HepG2 (cell line): ENCODE results near the gene POLR2H. TPM values are rescaled to one million over a fixed set of nuclear protein-coding genes. Genes with fewer than 3 reads are reported as not detected.
A peak's percentile ranks its signal among the peaks of the same experiment; 100 is the strongest.

ENCODE experiments used
- BCL6 ChIP-seq: IDR thresholded peaks from 2 replicates; pipeline ENCODE4 v1.6.1; 2016; ENCODE audit warnings: missing genetic modification reagents, missing compliant biosample characterization
- CREB1 ChIP-seq, 2 experiments: fragments of 450-650 bp in 1 of 2; IDR thresholded peaks; 2 replicates each; pipeline ENCODE4 v1.6.1; 2016 to 2017; ENCODE audit warnings: control low read depth in 1 of 2, mild to moderate bottlenecking in 1 of 2, missing compliant biosample characterization in 1 of 2, missing genetic modification characterization in 1 of 2
- CSRNP1 ChIP-seq: sonication (generic); formaldehyde crosslinking; IDR thresholded peaks from 2 replicates; pipeline ENCODE4 v1.8.1; 2023; ENCODE audit warnings: mild to moderate bottlenecking, missing genetic modification reagents
- EEA1 ChIP-seq: sonication (generic); formaldehyde crosslinking; IDR thresholded peaks from 2 replicates; pipeline ENCODE4 v1.5.1; 2020; ENCODE audit warnings: mild to moderate bottlenecking, missing genetic modification reagents, borderline replicate concordance
- HOXA7 ChIP-seq: sonication (generic); formaldehyde crosslinking; IDR thresholded peaks from 2 replicates; pipeline ENCODE4 v1.8.1; 2022; ENCODE audit warnings: mild to moderate bottlenecking, missing genetic modification reagents, moderate library complexity
- MEIS2 ChIP-seq: sonication (generic); formaldehyde crosslinking; IDR thresholded peaks from 2 replicates; pipeline ENCODE4 v1.9.0; 2021; ENCODE audit warnings: mild to moderate bottlenecking, missing genetic modification reagents
- MIER3 ChIP-seq: IDR thresholded peaks from 2 replicates; pipeline ENCODE4 v1.6.1; 2016; ENCODE audit warnings: missing compliant biosample characterization, borderline replicate concordance
- MLLT10 ChIP-seq: sonication (generic); formaldehyde crosslinking; IDR thresholded peaks from 2 replicates; pipeline ENCODE4 v1.4.0; 2020; ENCODE audit warnings: missing genetic modification reagents
- MYPOP ChIP-seq: sonication (generic); formaldehyde crosslinking; IDR thresholded peaks from 2 replicates; pipeline ENCODE4 v1.8.1; 2023; ENCODE audit warnings: mild to moderate bottlenecking, moderate library complexity, missing genetic modification reagents
- NCOA2 ChIP-seq: sonication (generic); formaldehyde crosslinking; IDR thresholded peaks from 2 replicates; pipeline ENCODE4 v1.8.0; 2022; ENCODE audit warnings: inconsistent platforms
- NFE2L2 ChIP-seq: fragments of 150-350 bp; IDR thresholded peaks from 2 replicates; pipeline ENCODE4 v1.6.1; 2014; ENCODE audit warnings: low read length
- PBX3 ChIP-seq: sonication (generic); formaldehyde crosslinking; IDR thresholded peaks from 2 replicates; pipeline ENCODE4 v1.8.1; 2023; ENCODE audit warnings: missing genetic modification reagents, inconsistent platforms, borderline replicate concordance
- RNF2 ChIP-seq: fragments of 450-650 bp; conservative IDR thresholded peaks from 2 replicates; pipeline ENCODE4 v1.6.1; 2016; ENCODE audit warnings: low read depth
- ZBTB34 ChIP-seq: sonication (generic); formaldehyde crosslinking; IDR thresholded peaks from 2 replicates; pipeline ENCODE4 v1.8.0; 2022; ENCODE audit warnings: mild to moderate bottlenecking, missing genetic modification reagents
- ZSCAN20 ChIP-seq: sonication (generic); formaldehyde crosslinking; IDR thresholded peaks from 2 replicates; pipeline ENCODE4 v1.4.0; 2020; ENCODE audit warnings: missing genetic modification reagents, mild to moderate bottlenecking, borderline replicate concordance
- polyA plus RNA-seq, 8 experiments: library from polyadenylated mRNA; depleted of rRNA in 3 of 8; stranded (reverse) in 7 of 8; unstranded in 1 of 8; fragments of >200 nt; fragmentation: Illumina TruSeq in 4 of 8; extraction: Trizol in 4 of 8; gene quantifications; 2 replicates each; pipeline versions ENCODE4 v1.2.1 to v1.2.3, GENCODE V29; 2011 to 2016; ENCODE audit warnings: low read depth in 4 of 8, missing spikeins in 1 of 8, mixed read lengths in 1 of 8; ENCODE audit not compliant: insufficient read depth in 1 of 8
- total RNA-seq, 5 experiments: library from RNA; depleted of rRNA; stranded (reverse); fragments of >200 nt; fragmentation: Illumina TruSeq; extraction: Trizol; gene quantifications; 2 replicates each; pipeline ENCODE4 v1.2.3, GENCODE V29; 2016; ENCODE audit warnings: low read depth in 1 of 5
- TF ChIP-seq, protein P1 (sequence below): sonication (generic); formaldehyde crosslinking; IDR thresholded peaks from 2 replicates; pipeline ENCODE4 v1.8.0; 2022; ENCODE audit warnings: mild to moderate bottlenecking, missing genetic modification reagents, moderate library complexity
- TF ChIP-seq, protein P2 (sequence below): sonication (generic); formaldehyde crosslinking; IDR thresholded peaks from 2 replicates; pipeline ENCODE4 v1.4.0; 2020; ENCODE audit warnings: mild to moderate bottlenecking, missing genetic modification reagents
- TF ChIP-seq, protein P3 (sequence below): IDR thresholded peaks from 2 replicates; pipeline ENCODE4 v1.6.1; 2016

Gene POLR2H
- total and polyA plus RNA-seq, 2 of the 13 experiments (the other 11 are each of a cell fraction or from before 2014, with no cell fraction given) = 118 to 194 TPM

DNA sequence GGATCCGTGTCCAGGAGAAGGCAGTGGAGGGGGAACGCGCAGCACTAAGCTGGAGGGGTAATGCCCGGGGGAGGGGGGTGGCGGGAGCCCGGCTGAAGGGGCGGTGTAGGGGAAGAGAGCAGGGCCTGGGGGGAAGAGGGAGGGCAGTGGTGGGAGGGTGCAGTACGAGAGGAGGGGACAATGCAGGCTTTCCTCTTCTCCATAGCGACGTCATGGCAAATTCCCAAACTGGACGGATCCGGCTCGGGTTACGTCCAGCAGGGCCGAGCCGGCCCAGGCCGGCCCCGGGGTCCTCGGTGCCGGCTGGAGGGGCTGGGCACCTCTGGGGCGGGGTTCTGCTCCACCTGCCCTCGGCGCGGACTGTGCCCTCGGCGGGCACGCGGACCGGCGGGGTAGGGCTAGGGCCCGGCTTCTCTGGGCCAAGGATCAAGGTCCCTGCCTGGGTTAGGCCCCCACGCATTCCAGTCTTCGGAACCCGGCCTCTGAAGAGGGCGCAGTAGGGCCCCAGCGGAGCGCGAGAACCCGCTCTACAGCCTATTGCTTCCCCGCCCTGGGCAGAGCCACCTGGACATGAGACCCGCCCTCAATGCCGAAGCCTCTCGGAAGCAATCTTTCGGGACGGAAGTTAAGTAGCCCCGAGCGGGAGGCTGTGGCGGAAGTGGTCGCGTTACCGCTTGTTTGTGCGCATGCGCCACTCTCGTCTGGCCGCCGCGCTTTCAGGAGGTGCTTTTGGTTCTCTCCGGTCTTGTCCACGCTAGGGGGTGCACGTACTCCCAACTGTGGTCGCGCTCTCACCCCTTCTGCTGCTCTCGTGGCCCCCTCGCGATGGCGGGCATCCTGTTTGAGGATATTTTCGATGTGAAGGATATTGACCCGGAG is 1.4 kb downstream of the POLR2H start (continued):
- TF ChIP-seq, protein P1, sequence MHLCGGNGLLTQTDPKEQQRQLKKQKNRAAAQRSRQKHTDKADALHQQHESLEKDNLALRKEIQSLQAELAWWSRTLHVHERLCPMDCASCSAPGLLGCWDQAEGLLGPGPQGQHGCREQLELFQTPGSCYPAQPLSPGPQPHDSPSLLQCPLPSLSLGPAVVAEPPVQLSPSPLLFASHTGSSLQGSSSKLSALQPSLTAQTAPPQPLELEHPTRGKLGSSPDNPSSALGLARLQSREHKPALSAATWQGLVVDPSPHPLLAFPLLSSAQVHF (CRISPR knock-in tag) = no peak
- TF ChIP-seq RNF2 (peak; percentile 81), MLLT10 (CRISPR knock-in tag) (no peak), CSRNP1 (CRISPR knock-in tag) (no peak), EEA1 (CRISPR knock-in tag) (peak; percentile 16; the same call in 1 of the 2 replicates), ZBTB34 (peak; percentile 62; the same call in 1 of the 2 replicates), PBX3 (no peak; the same call in 1 of the 2 replicates), CREB1 (IDR thresholded peaks at IDR 0.05) (no peak), CREB1 (CRISPR knock-in tag; IDR thresholded peaks at IDR 0.05) (no peak; the same call in none of the 2 replicates), MEIS2 (CRISPR knock-in tag) (peak; percentile 42; the same call in 1 of the 2 replicates), NFE2L2 (no peak), ZSCAN20 (no peak; the same call in 1 of the 2 replicates), MIER3 (CRISPR knock-in tag) (peak; percentile 30), BCL6 (CRISPR knock-in tag) (peak; percentile 47; the same call in 1 of the 2 replicates), HOXA7 (CRISPR knock-in tag) (no peak; the same call in 1 of the 2 replicates), MYPOP (CRISPR knock-in tag) (peak; percentile 86), NCOA2 (CRISPR knock-in tag) (peak; percentile 78)
- TF ChIP-seq, protein P2, sequence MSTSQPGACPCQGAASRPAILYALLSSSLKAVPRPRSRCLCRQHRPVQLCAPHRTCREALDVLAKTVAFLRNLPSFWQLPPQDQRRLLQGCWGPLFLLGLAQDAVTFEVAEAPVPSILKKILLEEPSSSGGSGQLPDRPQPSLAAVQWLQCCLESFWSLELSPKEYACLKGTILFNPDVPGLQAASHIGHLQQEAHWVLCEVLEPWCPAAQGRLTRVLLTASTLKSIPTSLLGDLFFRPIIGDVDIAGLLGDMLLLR (CRISPR knock-in tag) = peak; percentile 80
- TF ChIP-seq, protein P3, sequence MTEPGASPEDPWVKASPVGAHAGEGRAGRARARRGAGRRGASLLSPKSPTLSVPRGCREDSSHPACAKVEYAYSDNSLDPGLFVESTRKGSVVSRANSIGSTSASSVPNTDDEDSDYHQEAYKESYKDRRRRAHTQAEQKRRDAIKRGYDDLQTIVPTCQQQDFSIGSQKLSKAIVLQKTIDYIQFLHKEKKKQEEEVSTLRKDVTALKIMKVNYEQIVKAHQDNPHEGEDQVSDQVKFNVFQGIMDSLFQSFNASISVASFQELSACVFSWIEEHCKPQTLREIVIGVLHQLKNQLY (CRISPR knock-in tag) = 0 out of 2 replicates have a peak, but pooled peaks have one; percentile 36
